Nephron (organoid): ENCODE measurements around the gene TAX1BP1.

Experiments
- H3K27ac Mint-ChIP-seq, 3 experiments: 2 replicates each; pipeline ENCODE4 v1.8.0; 2020; ENCODE audit warnings: mixed read lengths in 3 of 3, mild to moderate bottlenecking in 2 of 3, moderate library complexity in 1 of 3
- H3K27me3 Mint-ChIP-seq: 2 replicates; pipeline ENCODE4 v1.8.0; 2021; ENCODE audit warnings: low read depth, mild to moderate bottlenecking, moderate library complexity, mixed read lengths
- H3K36me3 Mint-ChIP-seq: 2 replicates; pipeline ENCODE4 v1.8.0; 2020; ENCODE audit warnings: low read depth, mixed read lengths
- H3K4me1 Mint-ChIP-seq: 2 replicates; pipeline ENCODE4 v1.8.0; 2020; ENCODE audit warnings: mixed read lengths
- H3K4me3 Mint-ChIP-seq, 3 experiments: 2 replicates each; pipeline ENCODE4 v1.8.0; 2020; ENCODE audit warnings: mild to moderate bottlenecking in 3 of 3, mixed read lengths in 3 of 3, moderate library complexity in 2 of 3
- H3K9me3 Mint-ChIP-seq: 2 replicates; pipeline ENCODE4 v1.8.0; 2020; ENCODE audit warnings: mixed read lengths
- TF ChIP-seq, protein P1 (sequence below), 3 experiments: fragments of 200-600 bp; sonication (generic); IDR thresholded peaks; one replicate each; pipeline ENCODE4 v1.5.0; 2021; ENCODE audit warnings: antibody characterized with exemption in 3 of 3; ENCODE audit not compliant: unreplicated experiment in 3 of 3

Gene TAX1BP1

GRCh38 chr7:27872356-27873275 is 132.7 kb downstream of the TAX1BP1 start:
- TF ChIP-seq, protein P1, sequence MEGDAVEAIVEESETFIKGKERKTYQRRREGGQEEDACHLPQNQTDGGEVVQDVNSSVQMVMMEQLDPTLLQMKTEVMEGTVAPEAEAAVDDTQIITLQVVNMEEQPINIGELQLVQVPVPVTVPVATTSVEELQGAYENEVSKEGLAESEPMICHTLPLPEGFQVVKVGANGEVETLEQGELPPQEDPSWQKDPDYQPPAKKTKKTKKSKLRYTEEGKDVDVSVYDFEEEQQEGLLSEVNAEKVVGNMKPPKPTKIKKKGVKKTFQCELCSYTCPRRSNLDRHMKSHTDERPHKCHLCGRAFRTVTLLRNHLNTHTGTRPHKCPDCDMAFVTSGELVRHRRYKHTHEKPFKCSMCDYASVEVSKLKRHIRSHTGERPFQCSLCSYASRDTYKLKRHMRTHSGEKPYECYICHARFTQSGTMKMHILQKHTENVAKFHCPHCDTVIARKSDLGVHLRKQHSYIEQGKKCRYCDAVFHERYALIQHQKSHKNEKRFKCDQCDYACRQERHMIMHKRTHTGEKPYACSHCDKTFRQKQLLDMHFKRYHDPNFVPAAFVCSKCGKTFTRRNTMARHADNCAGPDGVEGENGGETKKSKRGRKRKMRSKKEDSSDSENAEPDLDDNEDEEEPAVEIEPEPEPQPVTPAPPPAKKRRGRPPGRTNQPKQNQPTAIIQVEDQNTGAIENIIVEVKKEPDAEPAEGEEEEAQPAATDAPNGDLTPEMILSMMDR (IDR thresholded peaks at IDR 0.05; ENCODE audit: unreplicated experiment in 3 of 3): no peak
- peak overlapping the region in 2 of 3 experiments; percentile 48 to 57 for H3K27ac Mint-ChIP-seq
- no peaks in the 10 kb centered on the region for H3K36me3 Mint-ChIP-seq
- no peaks in the 10 kb centered on the region for H3K9me3 Mint-ChIP-seq
- H3K4me1 Mint-ChIP-seq: peaks cover 19% of the 10 kb centered on the region
- no peak overlapping the region for H3K4me3 Mint-ChIP-seq
- H3K27me3 Mint-ChIP-seq: peaks cover 4% of the 10 kb centered on the region

- Mint-ChIP-seq H3K27ac (peak overlapping the region; percentile 13 to 57 (median 48)), H3K27me3 (peaks cover 4% of the 10 kb centered on the region), H3K36me3 (no peaks in the 10 kb centered on the region), H3K4me1 (peaks cover 19% of the 10 kb centered on the region), H3K4me3 (no peak overlapping the region), H3K9me3 (no peaks in the 10 kb centered on the region)
- TF ChIP-seq, protein P1 (IDR thresholded peaks at IDR 0.05; ENCODE audit: unreplicated experiment in 3 of 3): no peak
Measured at GRCh38 chr7:27873981-27874957, 134.3 kb downstream of the TAX1BP1 start.

DNA sequence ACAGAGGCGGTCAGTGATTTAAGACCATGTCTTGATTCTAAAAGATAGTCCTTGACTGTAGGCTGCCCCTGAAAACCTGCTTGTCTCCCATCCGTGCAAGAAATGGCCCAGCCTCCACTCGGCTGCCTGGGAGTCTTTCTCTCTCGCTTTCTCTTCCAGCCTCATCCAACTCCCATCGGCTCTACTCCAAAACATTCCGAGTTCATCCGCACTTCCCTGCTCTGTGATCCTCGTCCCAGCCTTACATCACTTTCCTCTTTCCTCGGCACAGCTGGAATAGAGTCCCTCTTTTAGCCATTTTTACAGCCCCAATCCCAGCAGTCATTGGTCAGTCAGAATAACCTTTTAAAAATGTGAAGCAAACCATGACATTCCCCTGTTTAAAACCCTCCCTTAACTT is 135.1 kb downstream of the TAX1BP1 start:
- Mint-ChIP-seq H3K9me3 (no peaks in the 10 kb centered on the region), H3K36me3 (no peaks in the 10 kb centered on the region), H3K4me1 (peaks cover 19% of the 10 kb centered on the region), H3K27me3 (peaks cover 3% of the 10 kb centered on the region), H3K4me3 (no peak overlapping the region), H3K27ac (peak overlapping the region in 2 of 3 experiments; percentile 13 to 35)
- TF ChIP-seq, protein P1 (IDR thresholded peaks at IDR 0.05; ENCODE audit: unreplicated experiment in 3 of 3): no peak

- Mint-ChIP-seq H3K27ac (peak overlapping the region in 2 of 3 experiments; percentile 17 to 35), H3K36me3 (no peaks in the 10 kb centered on the region), H3K4me1 (peaks cover 19% of the 10 kb centered on the region), H3K27me3 (no peaks in the 10 kb centered on the region), H3K4me3 (no peak overlapping the region), H3K9me3 (no peaks in the 10 kb centered on the region)
- TF ChIP-seq, protein P1 (IDR thresholded peaks at IDR 0.05; ENCODE audit: unreplicated experiment in 3 of 3): no peak
Measured at GRCh38 chr7:27875832-27876231, 135.9 kb downstream of the TAX1BP1 start.

GRCh38 chr7:27876756-27877155 is 136.8 kb downstream of the TAX1BP1 start:
- Mint-ChIP-seq H3K27ac (peak overlapping the region in 2 of 3 experiments; percentile 17 to 26), H3K9me3 (no peaks in the 10 kb centered on the region)
- TF ChIP-seq, protein P1 (IDR thresholded peaks at IDR 0.05; ENCODE audit: unreplicated experiment in 3 of 3): no peak

More at GRCh38 chr7:27876756-27877155, 136.8 kb downstream of the TAX1BP1 start:
- Mint-ChIP-seq H3K4me1 (peaks cover 19% of the 10 kb centered on the region), H3K36me3 (no peaks in the 10 kb centered on the region), H3K27me3 (no peaks in the 10 kb centered on the region), H3K4me3 (no peak overlapping the region)
